CD4-positive, alpha-beta T cell (primary cell): ENCODE data around the gene MFSD6. TPM values are rescaled to one million over a fixed set of nuclear protein-coding genes. Genes with fewer than 3 reads are reported as not detected.
"Not testable (repeated sequence)": the region's sequence is repeated elsewhere in the genome, so short reads cannot be mapped to it uniquely, and the experiment has no call there.

Source experiments
- ATAC-seq: fragments of 200-7000 bp; cut with Tn5 transposase; one replicate; pipeline ENCODE4 v1.10.0; 2022; ENCODE audit warnings: mild to moderate bottlenecking; ENCODE audit not compliant: poor library complexity
- CTCF ChIA-PET: fragments of 350-600 bp; sonication (Branson Sonifier 250); formaldehyde crosslinking; loops from one replicate; lab custom pipeline; 2021; ENCODE audit warnings: antibody characterized with exemption, inconsistent platforms; lab: Charles Lee
- POLR2A ChIA-PET: fragments of 350-600 bp; sonication (Branson Sonifier 250); formaldehyde crosslinking; loops from one replicate; lab custom pipeline; 2021; ENCODE audit warnings: antibody characterized with exemption, inconsistent platforms; lab: Charles Lee
- DNase-seq, 14 experiments: peaks; one replicate each; pipeline ENCODE4 v3.0.0-alpha.2; 2013 to 2020; ENCODE audit warnings: mixed read lengths in 2 of 14
- H3K27ac ChIP-seq, 2 donors: one replicate each; pipeline versions ENCODE4 v1.5.1 to v1.7.0; 2013; ENCODE audit warnings: low read length in 2 of 2, low read depth in 1 of 2, mild to moderate bottlenecking in 1 of 2
- H3K27me3 ChIP-seq, 2 experiments: 1 replicate in 1 of 2; 2 replicates in 1 of 2; pipeline versions ENCODE4 v1.6.1 to v1.7.0; 2013; ENCODE audit warnings: low read length in 2 of 2, control low read depth in 1 of 2, mild to moderate bottlenecking in 1 of 2, moderate library complexity in 1 of 2; ENCODE audit not compliant: insufficient read depth in 2 of 2, control insufficient read depth in 1 of 2
- H3K36me3 ChIP-seq: one replicate; pipeline ENCODE4 v1.6.1; 2013; ENCODE audit warnings: low read length, control low read depth; ENCODE audit not compliant: insufficient read depth
- H3K4me1 ChIP-seq: one replicate; pipeline ENCODE4 v1.6.1; 2013; ENCODE audit warnings: low read length, control low read depth; ENCODE audit not compliant: insufficient read depth
- H3K4me3 ChIP-seq: one replicate; pipeline ENCODE4 v1.5.1; 2013; ENCODE audit warnings: mild to moderate bottlenecking, low read length, moderate library complexity
- H3K9me3 ChIP-seq, 2 experiments: 1 replicate in 1 of 2; 2 replicates in 1 of 2; pipeline versions ENCODE4 v1.6.1 to v1.7.0; 2013; ENCODE audit warnings: low read length in 2 of 2, mild to moderate bottlenecking in 2 of 2, control low read depth in 1 of 2, moderate library complexity in 1 of 2; ENCODE audit not compliant: control insufficient read depth in 1 of 2, insufficient read depth in 1 of 2
- H3K27ac Mint-ChIP-seq: one replicate; pipeline ENCODE4 v1.8.0; 2020; ENCODE audit warnings: mixed read lengths
- H3K27me3 Mint-ChIP-seq: one replicate; pipeline ENCODE4 v1.8.0; 2021; ENCODE audit warnings: mixed read lengths
- H3K36me3 Mint-ChIP-seq: one replicate; pipeline ENCODE4 v1.8.0; 2021; ENCODE audit warnings: low read depth, mixed read lengths
- H3K4me1 Mint-ChIP-seq: one replicate; pipeline ENCODE4 v1.8.0; 2021; ENCODE audit warnings: low read depth, mixed read lengths
- H3K4me3 Mint-ChIP-seq: one replicate; pipeline ENCODE4 v1.8.0; 2020; ENCODE audit warnings: mild to moderate bottlenecking, mixed read lengths
- H3K9me3 Mint-ChIP-seq: one replicate; pipeline ENCODE4 v1.8.0; 2020; ENCODE audit warnings: mixed read lengths
- CTCF ChIP-seq: fragments of 200-600 bp; IDR thresholded peaks from one replicate; pipeline ENCODE4 v1.8.0; 2022; ENCODE audit warnings: antibody characterized with exemption, mild to moderate bottlenecking
- intact Hi-C, 2 experiments: fragments of 100-400 bp; cut with DNase I in 1 of 2; cut with micrococcal nuclease in 1 of 2; formaldehyde crosslinking; loops; one replicate each; pipeline versions ENCODE4 v1.15.1 to v1.9.0; 2023 to 2025; cut with DNase I, micrococcal nuclease
- total RNA-seq, 174 experiments: library from RNA in 2 of 174; stranded (reverse) in 2 of 174; gene quantifications; one replicate each; pipeline ENCODE4 v1.2.3 and lab custom pipeline; 2021 to 2026

The MFSD6 gene
- total RNA-seq, 2 experiments from 2014 or later, result 41.2 to 47.8 TPM

GRCh38 chr2:190467575-190468083, 59.5 kb downstream of the MFSD6 start:
- no peak for ATAC-seq
- Histone ChIP-seq H3K4me1 (peaks cover 32% of the 10 kb centered on the region), H3K27me3 (no peaks in the 10 kb centered on the region), H3K9me3 (no peaks in the 10 kb centered on the region), H3K27ac (no peak overlapping the region), H3K4me3 (no peak overlapping the region), H3K36me3 (peaks cover 16% of the 10 kb centered on the region)
- Mint-ChIP-seq H3K4me1 (peaks cover 77% of the 10 kb centered on the region), H3K27me3 (no peaks in the 10 kb centered on the region), H3K27ac (peak overlapping the region; percentile 32), H3K4me3 (no peak overlapping the region), H3K9me3 (no peaks in the 10 kb centered on the region), H3K36me3 (peaks cover 74% of the 10 kb centered on the region)
- TF ChIP-seq CTCF, result no peak
- ChIA-PET POLR2A (interaction anchor here (0.6 to 0.9 kb wide), 3 partner anchors 19 to 151 kb away, joined by 3 to 4 read pairs (median 3); no protein-coding TSS in a partner anchor), CTCF (no interaction called here)
- peak in 1 of 14 experiments; percentile 5 for DNase-seq
- intact Hi-C loops, result no loop called here

DNA sequence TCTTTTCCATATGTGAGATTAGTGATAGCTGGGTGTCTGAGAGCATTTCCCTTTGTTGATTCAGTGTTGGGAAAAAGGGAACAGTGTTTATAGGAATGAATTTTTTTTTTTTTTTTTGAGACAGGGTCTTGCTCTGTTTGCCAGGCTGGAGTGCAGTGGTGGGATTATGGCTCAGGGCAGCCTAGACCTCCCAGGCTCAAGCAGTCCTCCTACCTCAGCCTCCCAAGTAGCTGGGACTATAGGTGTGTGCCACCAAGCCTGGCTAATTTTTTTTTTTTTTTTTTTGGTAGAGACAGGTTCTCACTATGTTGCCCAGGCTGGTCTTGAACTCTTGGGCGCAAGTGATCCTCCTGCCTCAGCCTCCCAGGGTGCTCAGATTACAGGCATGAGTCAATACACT, 60.2 kb downstream of the MFSD6 start:
- Mint-ChIP-seq H3K36me3 (peaks cover 77% of the 10 kb centered on the region), H3K27ac (peak overlapping the region; percentile 32), H3K4me1 (peaks cover 70% of the 10 kb centered on the region)
- CTCF ChIA-PET, H3K27me3 ChIP-seq, ATAC-seq, H3K27me3 Mint-ChIP-seq, H3K4me3 ChIP-seq, H3K27ac ChIP-seq, DNase-seq, intact Hi-C loops, H3K9me3 Mint-ChIP-seq, H3K9me3 ChIP-seq, H3K4me3 Mint-ChIP-seq: not testable (repeated sequence)
- POLR2A ChIA-PET, result interaction anchor here (0.9 kb wide), 1 partner anchor 22 kb away, joined by 4 read pairs; no protein-coding TSS in a partner anchor
- H3K36me3 ChIP-seq, result peaks cover 16% of the 10 kb centered on the region
- H3K4me1 ChIP-seq, result peaks cover 29% of the 10 kb centered on the region

- Histone ChIP-seq H3K36me3 (peaks cover 16% of the 10 kb centered on the region), H3K27me3 (no peaks in the 10 kb centered on the region), H3K4me1 (peaks cover 23% of the 10 kb centered on the region), H3K4me3 (no peak overlapping the region), H3K27ac (no peak overlapping the region), H3K9me3 (no peaks in the 10 kb centered on the region)
- Mint-ChIP-seq H3K4me3 (no peak overlapping the region), H3K4me1 (peaks cover 65% of the 10 kb centered on the region), H3K36me3 (peaks cover 83% of the 10 kb centered on the region), H3K27me3 (no peaks in the 10 kb centered on the region), H3K27ac (peak overlapping the region; percentile 32), H3K9me3 (no peaks in the 10 kb centered on the region)
- intact Hi-C loops, result no loop called here
- ATAC-seq (no peak), DNase-seq (no peak)
- no peak for TF ChIP-seq CTCF
- ChIA-PET CTCF (no interaction called here), POLR2A (no interaction called here)
Observed at GRCh38 chr2:190468814-190469569, 60.8 kb downstream of the MFSD6 start.
